SK-N-SH (cell line): Measurements from ENCODE around the gene LST1. TPM values are rescaled to one million over a fixed set of nuclear protein-coding genes. Genes with fewer than 3 reads are reported as not detected.

ENCODE experiments used
- CTCF ChIA-PET: fragments of 300-600, 350-600 bp; formaldehyde crosslinking; extraction: SDS; loops from one replicate; lab custom pipeline; 2021; lab: Yijun Ruan, JAX
- POLR2A ChIA-PET: fragments of 350-600 bp; sonication (Branson Sonifier 250); formaldehyde crosslinking; extraction: SDS; loops from one replicate; lab custom pipeline; 2020; ENCODE audit warnings: antibody characterized with exemption, inconsistent platforms; lab: Yijun Ruan, JAX
- DNase-seq: peaks from one replicate; pipeline ENCODE4 v3.0.0; 2012
- H2AFZ ChIP-seq: fragments of 200-600 bp; sonication (generic); 2 replicates; pipeline ENCODE4 v1.8.1; 2016; ENCODE audit warnings: antibody characterized with exemption, mild to moderate bottlenecking, low read depth
- H3F3A ChIP-seq: fragments of 200-600 bp; sonication (generic); replicated peaks from 2 replicates; pipeline ENCODE3; 2016; ENCODE audit warnings: antibody characterized with exemption, mild to moderate bottlenecking; ENCODE audit not compliant: insufficient read depth
- H3K27ac ChIP-seq, 2 experiments: fragments of 200-500 bp in 1 of 2; fragments of 200-600 bp in 1 of 2; sonication (Bioruptor generic) in 1 of 2; sonication (generic), shearing (Covaris generic) in 1 of 2; 2 replicates each; pipeline versions ENCODE4 v1.5.1 to v1.6.1; 2014 to 2016; ENCODE audit warnings: low read depth in 2 of 2, inconsistent platforms in 1 of 2, low read length in 1 of 2, mild to moderate bottlenecking in 1 of 2, mixed read lengths in 1 of 2
- H3K27me3 ChIP-seq: fragments of 200-600 bp; sonication (generic), shearing (Covaris generic); 2 replicates; pipeline ENCODE4 v1.6.1; 2016; ENCODE audit warnings: mixed run types; ENCODE audit not compliant: insufficient read depth
- H3K36me3 ChIP-seq, 2 experiments: fragments of 200-500 bp in 1 of 2; fragments of 200-600 bp in 1 of 2; sonication (Bioruptor generic) in 1 of 2; sonication (generic) in 1 of 2; replicated peaks in 1 of 2; 2 replicates each; pipeline versions ENCODE3 to v1.5.1; 2014 to 2016; ENCODE audit warnings: low read length in 1 of 2, mild to moderate bottlenecking in 1 of 2; ENCODE audit not compliant: insufficient read depth in 2 of 2, control insufficient read depth in 1 of 2
- H3K4me1 ChIP-seq, 2 experiments: fragments of 200-500 bp in 1 of 2; fragments of 200-600 bp in 1 of 2; sonication (Bioruptor generic) in 1 of 2; sonication (generic), shearing (Covaris generic) in 1 of 2; 2 replicates each; pipeline versions ENCODE4 v1.5.1 to v1.6.1; 2014 to 2016; ENCODE audit warnings: low read depth in 1 of 2, low read length in 1 of 2, mixed run types in 1 of 2; ENCODE audit not compliant: insufficient read depth in 2 of 2, control insufficient read depth in 1 of 2
- H3K4me2 ChIP-seq: fragments of 200-600 bp; sonication (generic), shearing (Covaris generic); 2 replicates; pipeline ENCODE4 v1.6.1; 2017; ENCODE audit warnings: mixed run types
- H3K4me3 ChIP-seq, 2 experiments: fragments of 200-500 bp in 1 of 2; fragments of 200-600 bp in 1 of 2; sonication (Bioruptor generic) in 1 of 2; sonication (generic), shearing (Covaris generic) in 1 of 2; 2 replicates each; pipeline versions ENCODE4 v1.5.1 to v1.8.1; 2014 to 2016; ENCODE audit warnings: low read depth in 2 of 2, inconsistent platforms in 1 of 2, low read length in 1 of 2, mild to moderate bottlenecking in 1 of 2, mixed read lengths in 1 of 2, moderate library complexity in 1 of 2
- H3K79me2 ChIP-seq: fragments of 200-600 bp; sonication (generic); 2 replicates; pipeline ENCODE4 v1.8.1; 2017; ENCODE audit warnings: mild to moderate bottlenecking; ENCODE audit not compliant: insufficient read depth
- H3K9ac ChIP-seq: fragments of 200-600 bp; sonication (generic); 2 replicates; pipeline ENCODE4 v1.6.1; 2017; ENCODE audit warnings: mixed run types
- H3K9me2 ChIP-seq: fragments of 200-600 bp; sonication (generic); 2 replicates; pipeline ENCODE4 v1.6.1; 2017; ENCODE audit warnings: mixed run types
- H3K9me3 ChIP-seq: fragments of 200-600 bp; sonication (generic); 2 replicates; pipeline ENCODE4 v1.6.1; 2017; ENCODE audit warnings: mixed run types, mild to moderate bottlenecking, moderate library complexity
- H4K20me1 ChIP-seq: fragments of 200-600 bp; sonication (generic); 2 replicates; pipeline ENCODE4 v1.6.1; 2017; ENCODE audit warnings: mild to moderate bottlenecking, mixed run types; ENCODE audit not compliant: insufficient read depth
- EP300 ChIP-seq, 2 experiments: IDR thresholded peaks; 2 replicates each; pipeline versions ENCODE4 v1.4.0 to v1.6.1; 2012; ENCODE audit warnings: borderline replicate concordance in 1 of 2, low read depth in 1 of 2, low read length in 1 of 2
- FOSL2 ChIP-seq: IDR thresholded peaks from 2 replicates; pipeline ENCODE4 v1.4.0; 2012; ENCODE audit warnings: low read depth, mild to moderate bottlenecking, moderate library complexity, borderline replicate concordance
- FOXJ3 ChIP-seq: sonication (generic); formaldehyde crosslinking; IDR thresholded peaks from 2 replicates; pipeline ENCODE4 v1.5.1; 2020; ENCODE audit warnings: mild to moderate bottlenecking, missing genetic modification reagents
- FOXM1 ChIP-seq: IDR thresholded peaks from 2 replicates; pipeline ENCODE4 v1.4.0; 2012; ENCODE audit warnings: low read depth, mild to moderate bottlenecking
- MAX ChIP-seq: IDR thresholded peaks from 2 replicates; pipeline ENCODE4 v1.4.0; 2012; ENCODE audit warnings: low read depth
- MEF2A ChIP-seq: IDR thresholded peaks from 2 replicates; pipeline ENCODE4 v1.4.0; 2012; ENCODE audit warnings: low read depth, borderline replicate concordance
- MXI1 ChIP-seq: IDR thresholded peaks from 2 replicates; pipeline ENCODE4 v1.6.1; 2012; ENCODE audit warnings: mild to moderate bottlenecking, low read depth, low read length, improper control_type of control experiment
- NFIC ChIP-seq: IDR thresholded peaks from 2 replicates; pipeline ENCODE4 v1.4.0; 2012; ENCODE audit warnings: borderline replicate concordance
- NRF1 ChIP-seq: IDR thresholded peaks from 2 replicates; pipeline ENCODE4 v1.6.1; 2012; ENCODE audit warnings: low read depth, mild to moderate bottlenecking, low read length
- PBX3 ChIP-seq: IDR thresholded peaks from 2 replicates; pipeline ENCODE4; 2012
- RAD21 ChIP-seq: IDR thresholded peaks from 2 replicates; pipeline ENCODE4 v1.6.1; 2012; ENCODE audit warnings: mild to moderate bottlenecking, low read length
- RXRA ChIP-seq: IDR thresholded peaks from 2 replicates; pipeline ENCODE4 v1.4.0; 2012; ENCODE audit warnings: low read depth, mild to moderate bottlenecking, borderline replicate concordance
- TAF1 ChIP-seq: IDR thresholded peaks from 2 replicates; pipeline ENCODE4 v1.6.1; 2012; ENCODE audit warnings: low read depth, mild to moderate bottlenecking, low read length, moderate library complexity, borderline replicate concordance
- USF1 ChIP-seq: IDR thresholded peaks from 2 replicates; pipeline ENCODE4 v1.4.0; 2012; ENCODE audit warnings: low read depth, borderline replicate concordance
- YY1 ChIP-seq: IDR thresholded peaks from 2 replicates; pipeline ENCODE4 v1.4.0; 2012; ENCODE audit warnings: low read depth, mild to moderate bottlenecking
- ZBTB33 ChIP-seq: IDR thresholded peaks from 2 replicates; pipeline ENCODE4 v1.4.0; 2012; ENCODE audit warnings: low read depth, borderline replicate concordance
- WGBS: methylation state at CpG from one replicate; pipeline ENCODE4 v1.1.6; 2017; ENCODE audit warnings: low lambda C conversion rate; 5-methylcytosine and 5-hydroxymethylcytosine counted together
- polyA plus RNA-seq, 3 experiments: library from polyadenylated mRNA; depleted of rRNA; stranded (reverse); fragments of >200 nt; gene quantifications; 2 replicates each; pipeline ENCODE4 v1.2.3, GENCODE V29; 2012
- TF ChIP-seq, protein P1 (sequence below): IDR thresholded peaks from 2 replicates; pipeline ENCODE4 v1.6.1; 2012; ENCODE audit warnings: mild to moderate bottlenecking, low read depth, low read length, moderate library complexity

The LST1 gene
- polyA plus RNA-seq, 1 of the 3 experiments (the other 2 are of a cell fraction) = not detected

GRCh38 chr6:31575952-31576685, 10.0 kb upstream of the LST1 start:
- Histone ChIP-seq H3K9me3 (no peaks in the 10 kb centered on the region; the same call in 1 of the 2 replicates), H3K27me3 (no peaks in the 10 kb centered on the region), H3K4me1 (peaks cover 0 to 5% of the 10 kb centered on the region in 2 experiments; a peak in 1 of 4 replicates), H4K20me1 (no peaks in the 10 kb centered on the region), H3K27ac (no peak overlapping the region), H3K9me2 (no peaks in the 10 kb centered on the region), H3F3A (no peaks in the 10 kb centered on the region), H3K9ac (no peak overlapping the region), H2AFZ (no peak overlapping the region), H3K4me2 (no peak overlapping the region), H3K79me2 (no peaks in the 10 kb centered on the region), H3K4me3 (no peak overlapping the region), H3K36me3 (no peaks in the 10 kb centered on the region)
- ChIA-PET CTCF (interaction anchor here (1.2 to 17.6 kb wide), 4 partner anchors 9 to 127 kb away, joined by 3 to 312 read pairs (median 14); partner anchors contain the start of genes ABHD16A, ATP6V1G2 and NFKBIL1), POLR2A (no interaction called here)
- WGBS = 71% methylated on average over 8 of the region's 8 CpGs
- TF ChIP-seq MAX (no peak), USF1 (no peak), PBX3 (no peak), NRF1 (no peak), RAD21 (no peak), FOSL2 (no peak), YY1 (no peak), RXRA (no peak), NFIC (no peak), FOXJ3 (CRISPR knock-in tag) (no peak), FOXM1 (no peak), TAF1 (no peak), ZBTB33 (no peak), EP300 (IDR thresholded peaks at IDR 0.05; ENCODE audit: borderline replicate concordance in 1 of 2, low read depth in 1 of 2, low read length in 1 of 2) (no peak), MXI1 (no peak), MEF2A (no peak)
- TF ChIP-seq, protein P1, sequence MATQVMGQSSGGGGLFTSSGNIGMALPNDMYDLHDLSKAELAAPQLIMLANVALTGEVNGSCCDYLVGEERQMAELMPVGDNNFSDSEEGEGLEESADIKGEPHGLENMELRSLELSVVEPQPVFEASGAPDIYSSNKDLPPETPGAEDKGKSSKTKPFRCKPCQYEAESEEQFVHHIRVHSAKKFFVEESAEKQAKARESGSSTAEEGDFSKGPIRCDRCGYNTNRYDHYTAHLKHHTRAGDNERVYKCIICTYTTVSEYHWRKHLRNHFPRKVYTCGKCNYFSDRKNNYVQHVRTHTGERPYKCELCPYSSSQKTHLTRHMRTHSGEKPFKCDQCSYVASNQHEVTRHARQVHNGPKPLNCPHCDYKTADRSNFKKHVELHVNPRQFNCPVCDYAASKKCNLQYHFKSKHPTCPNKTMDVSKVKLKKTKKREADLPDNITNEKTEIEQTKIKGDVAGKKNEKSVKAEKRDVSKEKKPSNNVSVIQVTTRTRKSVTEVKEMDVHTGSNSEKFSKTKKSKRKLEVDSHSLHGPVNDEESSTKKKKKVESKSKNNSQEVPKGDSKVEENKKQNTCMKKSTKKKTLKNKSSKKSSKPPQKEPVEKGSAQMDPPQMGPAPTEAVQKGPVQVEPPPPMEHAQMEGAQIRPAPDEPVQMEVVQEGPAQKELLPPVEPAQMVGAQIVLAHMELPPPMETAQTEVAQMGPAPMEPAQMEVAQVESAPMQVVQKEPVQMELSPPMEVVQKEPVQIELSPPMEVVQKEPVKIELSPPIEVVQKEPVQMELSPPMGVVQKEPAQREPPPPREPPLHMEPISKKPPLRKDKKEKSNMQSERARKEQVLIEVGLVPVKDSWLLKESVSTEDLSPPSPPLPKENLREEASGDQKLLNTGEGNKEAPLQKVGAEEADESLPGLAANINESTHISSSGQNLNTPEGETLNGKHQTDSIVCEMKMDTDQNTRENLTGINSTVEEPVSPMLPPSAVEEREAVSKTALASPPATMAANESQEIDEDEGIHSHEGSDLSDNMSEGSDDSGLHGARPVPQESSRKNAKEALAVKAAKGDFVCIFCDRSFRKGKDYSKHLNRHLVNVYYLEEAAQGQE = no peak
- DNase-seq = no peak
